Ecto neural progenitor cell (in vitro differentiated cells): ENCODE results near the gene C1QTNF5.

ENCODE experiments used
- DNase-seq: peaks from one replicate; pipeline ENCODE4 v3.0.0-alpha.2; 2018; ENCODE audit warnings: low spot score

The C1QTNF5 gene

DNA sequence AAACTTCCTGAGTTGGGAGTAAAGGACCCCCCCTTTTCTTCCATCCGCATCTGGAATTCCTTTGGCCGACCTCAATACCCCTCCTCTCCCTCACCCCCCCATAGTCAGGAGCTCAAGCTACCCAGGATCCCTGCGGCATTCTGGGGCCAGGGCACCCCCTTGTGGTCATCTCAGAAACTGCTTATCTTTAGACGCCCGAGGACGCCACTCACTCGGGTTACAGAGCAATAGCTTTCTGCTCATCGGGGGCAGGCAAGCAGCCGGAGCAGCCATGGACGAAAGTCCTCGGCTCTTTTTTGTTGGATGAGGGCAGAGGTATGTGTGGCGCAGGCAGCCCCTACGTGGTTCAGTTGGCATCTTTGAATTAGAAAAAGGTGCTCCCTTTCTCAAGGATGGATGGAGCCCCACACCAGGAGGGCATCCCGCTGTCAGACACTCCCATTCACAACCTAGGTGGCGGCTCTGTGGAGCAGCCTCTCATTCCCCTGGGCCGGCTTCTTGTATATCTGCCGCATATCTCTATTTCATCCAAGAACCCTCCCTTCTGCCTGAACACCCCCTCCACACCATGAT, 2.3 kb downstream of the C1QTNF5 start:
- DNase-seq: peak; percentile 92

- peak; percentile 87 for DNase-seq
Measured at GRCh38 chr11:119337581-119338317, 2.9 kb downstream of the C1QTNF5 start.

DNA sequence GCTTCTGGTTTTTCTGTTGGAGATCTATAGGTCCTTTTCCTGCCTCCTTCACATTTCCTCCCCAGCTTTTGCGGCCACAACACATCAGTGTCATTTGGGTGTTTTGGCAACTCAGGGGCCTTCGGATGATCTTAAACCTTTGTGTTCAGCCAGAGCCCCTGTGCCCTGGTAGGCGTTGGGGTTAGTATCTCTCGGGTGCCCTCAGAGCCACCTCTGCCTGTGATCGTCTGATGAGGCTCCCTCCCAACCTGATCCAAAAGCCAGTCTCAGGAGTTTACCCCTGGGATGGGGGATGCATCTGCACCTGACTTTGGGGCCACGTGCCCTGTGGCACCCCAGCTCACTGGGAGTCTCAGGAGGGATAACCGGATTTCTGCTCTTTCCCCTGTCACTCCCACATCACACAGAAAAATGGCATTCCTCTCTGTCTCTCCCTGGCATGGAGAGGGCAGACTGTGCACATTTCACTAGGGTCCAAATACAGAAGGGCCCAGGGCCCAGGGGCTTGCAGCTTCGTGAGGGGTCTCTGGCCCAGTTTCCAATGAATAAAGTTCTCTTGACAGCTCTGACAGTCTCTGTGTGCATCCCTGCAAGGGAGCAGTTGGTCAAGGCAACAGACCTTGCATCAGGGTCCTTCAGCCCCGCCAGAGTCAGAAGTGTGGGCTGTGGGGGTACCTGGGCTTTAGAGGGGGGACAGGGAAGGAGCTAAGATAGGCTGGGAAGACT, 3.8 kb downstream of the C1QTNF5 start:
- DNase-seq: no peak

- DNase-seq: no peak
Measured at GRCh38 chr11:119335655-119336543, 4.8 kb downstream of the C1QTNF5 start.

- DNase-seq: no peak
Measured at GRCh38 chr11:119335091-119335654, 5.5 kb downstream of the C1QTNF5 start.

DNA sequence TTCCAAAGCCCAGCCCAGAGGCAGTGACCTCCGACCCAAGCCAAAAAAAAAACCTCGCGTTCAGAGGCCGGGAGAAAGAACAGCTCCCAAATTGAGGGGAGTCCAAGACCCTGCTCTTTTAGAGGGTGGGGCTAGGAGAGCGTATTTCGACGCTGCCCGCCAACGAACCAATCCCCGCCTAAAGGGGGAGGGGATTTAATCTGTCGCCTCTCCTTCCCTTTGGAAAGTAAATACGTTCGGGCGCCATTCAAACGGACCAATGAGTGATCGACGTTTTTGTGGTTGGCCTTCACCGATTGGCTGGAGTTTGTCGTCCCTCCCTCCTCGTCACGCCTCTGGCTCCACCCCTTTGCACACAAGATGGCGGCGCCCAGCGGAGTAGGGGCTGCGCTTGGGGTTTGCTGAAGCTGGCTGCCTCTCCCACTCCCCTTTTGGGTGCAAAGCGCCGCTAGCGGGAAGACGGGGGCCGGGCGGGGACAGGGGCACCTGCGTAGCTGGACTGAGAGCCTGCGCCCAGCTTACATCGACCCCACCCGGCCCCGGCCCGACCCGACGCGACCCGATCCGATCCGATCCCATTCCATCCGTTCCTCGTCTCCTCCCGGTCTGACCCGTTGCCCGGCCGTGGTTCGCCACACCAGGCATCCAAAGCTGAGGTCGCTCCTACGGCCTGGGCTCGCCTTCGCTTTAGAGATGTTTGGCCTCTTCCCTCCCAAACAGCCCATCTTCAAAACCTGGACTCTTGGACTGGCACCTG, 6.3 kb downstream of the C1QTNF5 start, which contains the start of gene RNF26:
Gene RNF26 (plus strand): TSS at position 354 of the 757 bp plus-strand sequence. CDS start 596 bp downstream, outside the sequence.
- peak; percentile 97 for DNase-seq

DNA sequence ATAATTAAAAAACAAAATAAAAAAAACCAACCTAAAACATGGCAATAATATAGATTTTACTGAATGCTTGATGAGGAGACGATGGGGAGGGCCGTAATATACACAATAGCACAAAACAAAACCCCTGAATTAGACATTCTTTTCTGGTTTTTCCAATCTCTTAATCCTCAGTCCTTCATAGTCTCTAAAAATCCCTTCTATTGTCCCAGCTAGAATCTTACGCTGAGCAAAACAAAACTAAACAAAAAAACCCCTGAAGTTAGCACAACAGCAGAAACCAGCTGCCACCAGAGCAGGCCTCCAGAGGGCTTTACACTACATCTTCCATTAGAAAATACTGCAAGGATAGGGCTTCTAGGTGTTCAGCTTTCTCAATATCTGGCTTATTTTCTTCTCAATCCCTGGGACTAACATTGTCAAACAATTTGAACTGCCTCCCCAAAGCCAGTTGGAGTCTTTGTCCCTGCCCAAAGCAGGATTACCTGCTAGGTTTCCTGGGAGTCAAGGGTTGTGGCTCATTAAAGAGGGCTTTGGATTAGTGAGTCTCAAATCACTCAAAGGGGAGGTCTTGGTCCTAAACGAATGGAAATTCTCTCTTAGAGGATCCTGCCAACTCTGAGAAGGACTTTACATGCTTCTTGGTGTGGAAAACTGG, 8.4 kb downstream of the C1QTNF5 start:
- no peak for DNase-seq

DNA sequence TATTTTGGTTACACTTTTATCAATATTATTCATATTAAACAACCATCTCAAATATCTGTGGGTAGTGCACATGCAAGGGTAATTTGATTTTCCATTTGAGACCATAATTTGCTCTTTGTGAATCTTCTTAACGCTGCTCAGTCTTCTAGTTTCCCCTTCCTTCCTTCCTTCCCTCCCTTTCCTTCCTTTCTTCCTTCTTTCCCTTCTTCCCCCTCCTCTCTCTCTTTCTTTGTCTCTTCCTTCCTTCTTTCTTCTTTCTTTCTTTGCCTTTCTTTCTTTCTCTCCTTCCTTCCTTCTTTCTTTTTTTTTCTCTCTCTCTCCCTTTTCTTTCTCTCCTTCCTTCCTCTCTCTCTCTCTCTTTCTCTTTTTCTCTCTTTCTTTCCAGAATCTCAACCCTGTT, 10.4 kb downstream of the C1QTNF5 start:
- DNase-seq: no peak

- no peak for DNase-seq
Measured at GRCh38 chr11:119329320-119329719, 11.4 kb downstream of the C1QTNF5 start.

- peak; percentile 39 for DNase-seq
Measured at GRCh38 chr11:119324189-119324588, 16.5 kb downstream of the C1QTNF5 start.

DNA sequence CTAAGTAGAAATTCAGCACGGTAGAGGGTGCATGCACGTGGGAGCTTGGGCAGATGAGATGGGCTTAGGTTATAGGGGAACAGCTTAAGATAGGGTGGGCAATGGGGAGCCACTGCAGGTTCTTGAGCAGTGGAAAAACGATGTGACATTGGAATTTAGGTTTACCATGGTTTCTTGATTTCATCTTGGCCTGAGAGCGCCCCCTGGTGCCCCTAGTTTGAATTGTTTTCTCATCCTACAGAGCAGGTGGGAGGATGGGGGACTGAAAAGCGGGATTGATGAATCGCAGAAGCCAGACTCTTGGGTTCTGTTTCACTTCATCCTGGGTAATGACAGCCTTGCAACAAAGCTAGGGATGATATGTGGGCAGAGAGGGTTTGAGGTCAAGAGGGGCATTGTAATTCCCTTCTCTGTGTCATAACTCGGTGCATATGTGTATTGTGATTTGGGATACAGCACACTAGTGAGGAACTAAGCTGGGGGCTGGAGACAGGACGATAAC, 17.1 kb downstream of the C1QTNF5 start:
- peak; percentile 86 for DNase-seq

- no peak for DNase-seq
Measured at GRCh38 chr11:119322921-119323531, 17.7 kb downstream of the C1QTNF5 start.

- DNase-seq: no peak
Measured at GRCh38 chr11:119322360-119322739, 18.3 kb downstream of the C1QTNF5 start.

DNA sequence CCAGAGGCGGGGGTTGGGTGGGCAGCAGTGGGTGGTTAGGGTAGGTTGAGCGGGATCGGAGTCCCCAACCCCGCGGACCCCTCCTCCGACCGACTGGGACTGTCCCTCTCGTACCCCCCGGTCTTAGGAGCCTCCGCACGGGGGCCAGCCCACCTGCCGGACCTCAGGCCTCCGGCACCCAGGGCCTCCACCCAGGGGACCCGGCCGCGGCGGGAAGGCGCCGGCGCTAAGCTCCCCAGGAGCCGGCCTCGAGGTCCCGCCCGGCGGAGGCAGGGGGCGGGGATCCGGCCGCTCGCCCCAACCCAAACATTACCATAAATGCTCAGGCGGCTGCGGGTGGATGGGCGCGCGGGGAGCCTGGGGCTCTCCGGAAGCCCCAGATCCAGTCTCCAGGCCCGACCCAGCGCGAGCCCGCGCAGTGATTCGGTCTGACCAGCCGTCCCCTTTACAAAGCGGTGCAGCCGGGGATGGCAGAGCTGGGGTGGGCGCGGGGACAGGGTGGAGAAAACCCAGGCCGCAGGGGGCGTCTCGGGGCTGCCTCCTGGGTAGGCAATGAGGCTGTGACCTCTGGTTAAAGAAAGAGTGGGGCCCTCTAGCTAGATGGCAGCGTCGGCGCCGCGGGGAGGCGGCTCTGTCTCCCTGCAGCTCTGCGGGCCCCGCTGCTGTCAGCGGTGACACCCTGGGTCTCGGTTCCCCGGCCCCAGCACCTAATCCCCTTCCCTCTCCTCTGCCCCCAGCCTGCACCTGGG, 19.7 kb downstream of the C1QTNF5 start:
- DNase-seq: peak; percentile 83

DNA sequence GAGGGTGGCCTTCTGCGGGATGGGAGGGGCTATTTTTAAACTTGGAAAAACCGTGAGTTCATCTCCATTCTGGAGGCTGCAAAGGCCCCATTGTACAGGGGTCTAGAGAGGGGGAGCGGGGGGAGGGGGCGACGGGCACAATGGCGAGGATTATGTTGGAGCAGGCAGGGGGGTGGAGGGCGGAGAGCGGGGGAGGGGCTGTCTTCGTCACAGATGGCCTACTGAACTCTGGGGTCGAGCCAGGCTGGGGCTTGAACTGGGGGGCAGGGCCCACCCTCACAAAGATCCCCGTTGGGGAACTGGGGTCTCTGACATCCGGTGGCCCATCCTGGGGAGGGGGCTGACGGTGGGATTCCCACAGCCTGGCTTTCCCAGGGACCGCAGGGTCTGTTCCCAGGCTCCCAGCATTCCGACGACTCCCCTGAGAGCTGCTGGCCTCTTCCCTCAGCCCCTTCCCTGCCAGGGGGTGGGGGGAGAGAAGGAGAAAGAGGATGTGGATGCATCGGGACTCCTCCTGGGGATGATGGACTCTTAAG, 20.4 kb downstream of the C1QTNF5 start:
- no peak for DNase-seq

- DNase-seq: no peak
Measured at GRCh38 chr11:119319700-119320239, 20.9 kb downstream of the C1QTNF5 start.

- no peak for DNase-seq
Measured at GRCh38 chr11:119319136-119319699, 21.5 kb downstream of the C1QTNF5 start.
